ENCODE results near the gene ATG10.

DNA sequence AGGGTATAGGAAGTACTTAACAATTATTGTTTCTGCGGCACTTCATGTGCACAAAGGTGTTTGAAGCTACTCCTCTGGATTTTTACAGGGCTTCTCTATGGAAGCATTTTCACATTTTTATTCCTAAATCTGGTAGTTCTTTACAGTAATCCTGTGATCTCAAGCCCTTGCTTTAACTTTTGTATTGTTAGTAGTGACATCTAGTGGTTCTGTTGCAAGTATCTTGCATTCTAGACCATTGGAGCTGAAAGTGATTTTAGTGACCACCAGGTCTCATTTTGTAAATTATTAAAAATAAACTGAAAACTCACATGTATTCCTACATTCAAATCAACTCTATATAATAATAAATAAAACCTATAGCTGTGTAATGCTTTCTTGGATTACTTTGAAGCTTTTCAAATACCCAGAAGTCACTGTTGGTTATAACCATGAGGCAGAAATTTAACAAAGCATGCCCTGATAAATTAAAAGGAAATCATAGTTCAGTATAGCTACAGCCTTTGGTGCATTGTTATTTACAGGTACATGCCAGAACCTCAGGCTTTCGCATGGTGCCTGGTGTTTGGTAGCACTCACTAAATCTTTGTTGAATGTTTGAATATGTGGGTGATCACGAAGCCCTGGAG, 287.5 kb downstream of the ATG10 start:
- TF ChIP-seq, protein P1, sequence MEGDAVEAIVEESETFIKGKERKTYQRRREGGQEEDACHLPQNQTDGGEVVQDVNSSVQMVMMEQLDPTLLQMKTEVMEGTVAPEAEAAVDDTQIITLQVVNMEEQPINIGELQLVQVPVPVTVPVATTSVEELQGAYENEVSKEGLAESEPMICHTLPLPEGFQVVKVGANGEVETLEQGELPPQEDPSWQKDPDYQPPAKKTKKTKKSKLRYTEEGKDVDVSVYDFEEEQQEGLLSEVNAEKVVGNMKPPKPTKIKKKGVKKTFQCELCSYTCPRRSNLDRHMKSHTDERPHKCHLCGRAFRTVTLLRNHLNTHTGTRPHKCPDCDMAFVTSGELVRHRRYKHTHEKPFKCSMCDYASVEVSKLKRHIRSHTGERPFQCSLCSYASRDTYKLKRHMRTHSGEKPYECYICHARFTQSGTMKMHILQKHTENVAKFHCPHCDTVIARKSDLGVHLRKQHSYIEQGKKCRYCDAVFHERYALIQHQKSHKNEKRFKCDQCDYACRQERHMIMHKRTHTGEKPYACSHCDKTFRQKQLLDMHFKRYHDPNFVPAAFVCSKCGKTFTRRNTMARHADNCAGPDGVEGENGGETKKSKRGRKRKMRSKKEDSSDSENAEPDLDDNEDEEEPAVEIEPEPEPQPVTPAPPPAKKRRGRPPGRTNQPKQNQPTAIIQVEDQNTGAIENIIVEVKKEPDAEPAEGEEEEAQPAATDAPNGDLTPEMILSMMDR (conservative IDR thresholded peaks at IDR 0.05 in 1 of 2, IDR thresholded peaks at IDR 0.05 in 1 of 2; ENCODE audit: extremely low read depth in 1 of 2, insufficient read depth in 1 of 2, low read depth in 1 of 2, low read length in 2 of 2), result peak; percentile 34 to 45
- TF ChIP-seq EZH2 (IDR thresholded peaks at IDR 0.05; ENCODE audit: borderline replicate concordance, low read length), result no peak
